Embryonic facial prominence (tissue), 1 donor: ENCODE results near the gene MYO15B.

Experiments
- DNase-seq: peaks from one replicate; pipeline ENCODE4 v3.0.0-alpha.2; 2016; ENCODE audit errors: extremely low spot score

MYO15B gene

GRCh38 chr17:75558666-75559530, 28.7 kb upstream of the MYO15B start:
- DNase-seq = no peak

DNA sequence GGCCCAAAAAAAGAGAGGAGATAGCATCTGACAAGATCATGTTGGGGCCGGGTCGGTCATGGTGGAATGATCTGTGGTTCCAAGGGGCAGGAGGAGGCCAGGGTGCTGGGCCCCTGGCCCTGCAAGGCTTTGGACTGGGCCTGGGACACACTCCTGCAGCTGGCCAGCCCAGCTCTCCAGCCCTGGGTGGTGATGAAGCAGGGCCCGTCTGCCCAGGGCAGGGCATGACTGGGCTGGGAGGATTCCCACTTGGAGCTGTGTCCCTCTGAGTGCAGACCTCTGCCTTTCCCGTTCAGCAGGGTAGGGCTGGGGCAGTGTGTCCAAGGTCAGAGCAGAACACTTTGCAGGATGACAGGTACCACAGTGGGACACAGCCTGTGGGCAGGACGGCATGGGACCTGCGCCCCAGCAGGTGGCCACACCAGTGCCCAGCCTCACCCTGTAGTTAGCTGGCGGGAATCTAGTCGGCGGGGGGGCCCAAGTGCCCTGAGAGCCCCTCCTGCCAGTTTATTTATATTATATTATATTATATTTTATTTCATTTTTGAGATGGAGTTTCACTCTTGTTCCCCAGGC, 27.6 kb upstream of the MYO15B start:
- DNase-seq = no peak

- DNase-seq = no peak
Measured at GRCh38 chr17:75561927-75562603, 25.5 kb upstream of the MYO15B start.

GRCh38 chr17:75563063-75563758, 24.4 kb upstream of the MYO15B start:
- DNase-seq = no peak

- DNase-seq = no peak
Measured at GRCh38 chr17:75564195-75564594, 23.4 kb upstream of the MYO15B start.

GRCh38 chr17:75565066-75565465, 22.5 kb upstream of the MYO15B start:
- DNase-seq = no peak

GRCh38 chr17:75565618-75566017, 22.0 kb upstream of the MYO15B start:
- no peak for DNase-seq

GRCh38 chr17:75566416-75566815, 21.2 kb upstream of the MYO15B start:
- no peak for DNase-seq

GRCh38 chr17:75566834-75567233, 20.8 kb upstream of the MYO15B start:
- no peak for DNase-seq

- DNase-seq = no peak
Measured at GRCh38 chr17:75568412-75569255, 19.0 kb upstream of the MYO15B start.

DNA sequence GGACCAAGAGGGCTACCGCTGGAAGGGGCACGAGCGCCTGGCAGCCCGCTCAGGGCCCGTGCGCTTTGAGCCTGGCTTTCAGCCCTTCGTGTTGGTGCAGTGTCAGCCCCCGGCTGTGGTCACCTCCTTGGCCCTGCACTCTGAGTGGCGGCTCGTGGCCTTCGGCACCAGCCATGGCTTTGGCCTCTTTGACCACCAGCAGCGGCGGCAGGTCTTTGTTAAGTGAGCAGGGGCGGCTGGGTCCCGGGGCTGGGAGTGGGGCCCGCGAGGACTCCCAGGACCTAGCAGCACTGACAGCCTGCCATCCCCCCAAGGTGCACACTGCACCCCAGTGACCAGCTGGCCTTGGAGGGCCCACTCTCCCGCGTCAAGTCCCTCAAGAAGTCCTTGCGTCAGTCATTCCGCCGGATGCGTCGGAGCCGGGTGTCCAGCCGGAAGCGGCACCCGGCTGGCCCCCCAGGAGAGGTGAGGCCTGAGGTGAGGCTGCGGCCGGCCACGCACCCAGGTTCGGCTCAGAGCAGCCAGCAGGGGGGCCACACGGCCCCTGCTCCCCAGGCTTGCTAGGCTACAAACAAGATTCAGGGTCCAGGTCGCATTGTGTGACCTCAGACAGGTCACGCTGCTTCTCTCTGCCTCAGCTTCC, 17.4 kb upstream of the MYO15B start:
- DNase-seq = no peak

GRCh38 chr17:75570772-75571171, 16.8 kb upstream of the MYO15B start:
- no peak for DNase-seq

- no peak for DNase-seq
Measured at GRCh38 chr17:75571197-75571884, 16.3 kb upstream of the MYO15B start.

GRCh38 chr17:75571885-75572215, 15.8 kb upstream of the MYO15B start:
- no peak for DNase-seq

GRCh38 chr17:75572713-75573539, 14.7 kb upstream of the MYO15B start:
- no peak for DNase-seq

DNA sequence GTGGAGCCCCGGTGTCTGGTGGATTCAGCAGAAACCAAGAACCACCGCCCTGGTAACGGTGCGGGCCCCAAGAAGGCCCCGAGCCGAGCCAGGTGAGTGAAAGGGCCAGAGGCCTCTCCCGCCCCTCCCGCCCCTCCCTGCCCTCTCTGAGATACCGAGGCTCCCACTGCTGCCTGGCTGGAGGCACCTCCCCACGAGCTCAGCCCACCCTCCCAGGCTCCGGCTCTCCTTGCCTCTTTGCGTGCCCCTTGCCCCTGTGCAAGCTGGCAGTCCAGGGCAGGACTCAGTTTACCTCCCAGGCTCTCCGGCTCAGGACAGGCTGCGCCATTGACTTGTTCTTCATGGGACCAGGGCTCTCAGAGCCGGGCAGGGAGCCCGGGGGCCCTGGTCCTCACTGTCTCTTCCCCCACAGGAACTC, 14.1 kb upstream of the MYO15B start:
- no peak for DNase-seq

- DNase-seq = no peak
Measured at GRCh38 chr17:75573994-75574393, 13.6 kb upstream of the MYO15B start.

DNA sequence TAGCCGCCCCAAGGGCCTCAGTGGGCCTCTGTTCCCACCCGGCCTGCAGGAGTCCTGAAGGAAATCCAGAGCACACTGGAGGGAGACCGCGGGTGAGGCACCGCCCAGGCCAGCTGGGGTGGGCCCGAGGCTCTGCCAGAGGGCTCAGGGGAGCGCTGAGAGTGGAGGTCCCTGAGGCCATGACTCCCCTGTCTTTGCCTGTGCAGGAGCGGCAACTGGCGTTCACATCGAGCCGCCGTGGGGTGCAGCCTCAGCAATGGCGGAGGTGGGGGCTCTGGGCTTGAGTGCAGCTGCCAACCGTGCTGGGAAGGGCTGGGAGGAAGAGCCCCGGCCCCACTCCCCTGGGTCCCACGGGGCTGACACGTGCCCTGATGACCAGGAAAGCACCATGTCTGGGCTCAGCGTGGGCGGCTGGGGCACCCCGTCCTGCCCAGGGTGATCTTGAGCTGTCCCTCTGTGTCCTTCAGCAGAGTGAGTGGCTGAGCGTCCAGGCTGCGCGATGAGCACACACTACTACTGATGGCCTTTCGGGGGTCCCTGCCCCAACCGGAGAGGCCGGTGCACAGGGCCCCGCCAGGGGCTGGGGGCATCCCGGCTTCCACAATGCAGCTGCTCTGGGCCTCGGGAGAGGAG, 13.1 kb upstream of the MYO15B start:
- DNase-seq = no peak

GRCh38 chr17:75575197-75575596, 12.4 kb upstream of the MYO15B start:
- DNase-seq = no peak
